HuH-7.5 (cell line): ENCODE data around the gene MAP2K7.
A peak's percentile ranks its signal among the peaks of the same experiment; 100 is the strongest.
"Not testable (repeated sequence)": the region's sequence is repeated elsewhere in the genome, so short reads cannot be mapped to it uniquely, and the experiment has no call there.

ENCODE experiments used
- DNase-seq: peaks from one replicate; pipeline ENCODE4 v3.0.0; 2011; ENCODE audit warnings: low spot score

The MAP2K7 gene

DNA sequence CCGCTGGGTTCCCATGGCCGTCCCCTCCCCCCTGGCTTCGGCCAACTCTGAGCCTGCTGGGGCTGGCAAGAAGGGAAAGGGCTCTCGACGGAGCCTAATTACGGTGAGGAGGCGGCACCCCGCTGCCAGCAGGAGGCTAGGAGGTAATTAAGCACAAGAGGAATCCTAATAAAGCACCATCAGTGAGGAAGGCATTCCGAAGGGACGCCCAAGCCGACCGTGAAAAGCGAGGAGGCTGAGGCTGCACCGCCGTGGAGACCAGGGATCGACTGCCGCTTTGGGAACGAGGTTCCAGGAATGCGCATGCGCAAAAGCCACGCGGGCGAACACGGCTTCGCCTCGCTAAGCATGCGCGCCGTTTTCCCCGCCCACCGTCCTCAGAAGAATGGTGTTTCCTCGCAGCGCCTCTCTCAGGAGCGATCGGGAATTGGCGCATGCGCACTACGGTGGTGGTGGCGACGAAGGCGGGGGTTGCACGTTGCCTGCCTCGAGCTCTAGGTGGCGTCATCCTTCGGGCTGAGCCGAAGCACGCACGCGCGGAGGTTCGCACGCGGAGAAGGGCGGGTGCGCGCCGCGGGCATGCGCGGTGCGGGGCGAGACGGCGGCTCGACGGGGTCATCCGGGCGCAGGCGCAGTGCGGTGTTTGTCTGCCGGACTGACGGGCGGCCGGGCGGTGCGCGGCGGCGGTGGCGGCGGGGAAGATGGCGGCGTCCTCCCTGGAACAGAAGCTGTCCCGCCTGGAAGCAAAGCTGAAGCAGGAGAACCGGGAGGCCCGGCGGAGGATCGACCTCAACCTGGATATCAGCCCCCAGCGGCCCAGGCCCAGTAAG, at the start of gene MAP2K7:
MAP2K7 (plus strand) TSS at position 634 of the 830 bp plus-strand sequence; CDS start at position 702, 68 bp downstream.
- DNase-seq = peak; percentile 98

DNA sequence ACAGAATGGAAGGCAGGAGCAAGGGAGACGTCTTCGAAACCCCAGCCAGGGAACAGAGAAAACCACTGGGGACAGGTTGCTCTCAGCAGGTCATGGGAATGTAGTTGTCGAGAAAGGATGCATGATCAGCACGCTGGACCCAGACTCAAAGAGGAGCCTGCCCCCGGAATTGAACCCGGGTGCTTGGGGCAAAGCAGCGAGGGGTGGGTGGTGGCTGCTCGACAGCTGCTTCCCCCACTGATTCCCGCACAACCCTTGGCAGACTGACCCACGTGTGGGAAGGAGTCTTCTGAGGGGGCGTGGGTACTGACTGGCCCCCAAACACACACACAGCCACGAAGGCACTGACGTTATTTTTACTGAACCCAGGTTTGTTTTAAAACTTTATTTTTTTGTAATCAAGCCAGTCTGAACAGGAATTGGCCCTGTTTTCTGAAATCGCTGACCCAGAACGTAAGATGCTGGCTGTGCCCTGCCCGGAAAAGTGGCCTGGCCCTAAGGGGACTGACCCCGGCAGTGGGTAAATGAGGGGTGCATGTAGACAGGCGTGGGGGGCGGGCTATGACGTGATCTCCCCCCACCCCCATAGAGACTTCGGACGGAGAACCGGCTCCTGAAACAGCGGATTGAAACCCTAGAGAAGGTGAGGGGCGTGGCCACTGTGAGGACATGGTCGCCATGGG, 48.1 kb upstream of the MAP2K7 start:
- DNase-seq = no peak

DNA sequence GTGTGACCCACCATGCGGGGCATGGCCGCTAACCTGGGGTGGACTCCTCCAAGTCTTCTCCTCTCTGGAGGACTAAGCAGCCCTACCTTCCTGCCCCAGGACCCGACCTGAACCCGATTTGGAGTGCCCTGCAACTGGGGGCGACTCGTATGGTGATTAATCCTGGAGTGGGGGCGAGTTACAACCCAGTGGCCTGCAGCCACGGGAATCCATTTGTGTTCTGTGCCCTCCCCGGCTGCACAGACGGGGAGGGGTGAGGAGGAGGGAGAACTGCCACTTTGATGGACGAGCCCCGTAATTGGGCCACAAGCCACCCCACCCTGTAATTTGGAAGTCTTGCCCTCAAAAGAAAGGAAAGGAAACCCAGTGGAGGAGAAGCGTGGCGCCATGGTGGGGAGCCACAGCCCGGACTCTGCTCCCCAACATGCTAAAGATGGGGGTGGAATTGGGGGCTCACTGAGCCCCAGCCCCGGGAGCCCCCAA, 47.5 kb upstream of the MAP2K7 start:
- no peak for DNase-seq

DNA sequence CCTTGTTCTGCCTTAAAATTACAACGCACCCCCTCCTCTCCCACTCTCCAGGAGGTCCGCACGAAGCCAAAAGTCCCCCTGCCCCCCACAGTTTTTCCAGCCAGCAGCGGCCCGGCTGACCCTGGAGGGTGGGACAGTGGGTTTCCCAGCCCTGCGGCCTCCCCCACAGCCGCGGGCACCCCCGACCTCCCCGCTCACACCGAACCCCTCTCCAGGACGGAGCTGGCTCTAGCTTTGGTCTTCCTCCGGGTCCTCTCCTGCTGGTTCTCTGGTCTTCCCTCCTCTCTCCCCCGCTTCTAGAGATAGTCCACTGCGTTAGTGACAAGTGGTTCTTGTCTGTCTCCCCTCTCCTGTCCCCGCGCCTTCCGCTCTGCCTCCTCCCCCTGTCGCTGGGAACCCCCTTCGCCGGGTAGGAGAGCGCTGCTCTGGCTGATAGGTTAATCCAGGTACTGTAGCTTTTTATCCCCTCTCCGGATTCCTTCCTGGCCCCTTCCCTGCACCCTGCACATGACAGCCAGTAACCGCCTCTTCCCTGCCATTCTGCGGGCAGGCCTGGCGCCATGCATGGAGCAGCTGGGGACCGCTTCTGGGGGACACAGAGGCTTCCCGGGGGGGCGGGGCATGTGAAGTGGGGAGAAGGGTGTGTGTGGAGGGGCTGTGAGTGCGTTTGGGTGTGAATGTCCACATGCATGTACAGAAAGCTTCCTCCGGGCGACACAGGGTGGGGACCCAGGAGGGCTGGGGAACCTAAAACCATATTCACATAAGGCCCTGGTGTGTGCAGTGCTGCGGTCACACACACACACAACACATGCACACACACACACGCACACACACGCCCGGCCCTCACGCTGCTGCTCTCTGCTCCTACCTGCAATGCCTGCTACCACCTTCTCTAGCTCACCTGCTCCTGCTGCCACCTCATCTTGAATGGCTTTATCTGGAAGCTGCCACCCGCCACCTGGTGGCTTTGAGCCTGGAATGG, 46.7 kb upstream of the MAP2K7 start:
- no peak for DNase-seq

DNA sequence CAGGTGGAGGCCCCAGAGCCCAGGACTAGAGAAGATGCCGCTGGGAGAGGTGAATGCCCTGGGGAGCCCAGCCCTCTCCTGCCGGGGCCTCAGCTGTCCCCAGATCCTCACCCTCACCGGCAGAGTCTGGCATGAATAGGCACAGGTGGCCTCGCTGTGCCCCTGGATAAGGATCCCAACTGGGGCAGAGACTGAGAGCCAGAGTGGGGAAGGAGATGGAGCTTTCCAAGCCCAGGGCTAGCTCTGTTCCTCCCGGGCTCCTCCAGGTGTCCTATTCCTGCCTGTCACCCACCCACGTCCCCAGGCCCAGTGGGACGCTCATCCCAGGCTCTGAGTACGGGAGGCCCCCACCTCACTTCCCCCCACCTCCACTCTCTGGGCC, 46.0 kb upstream of the MAP2K7 start:
- DNase-seq = no peak

DNA sequence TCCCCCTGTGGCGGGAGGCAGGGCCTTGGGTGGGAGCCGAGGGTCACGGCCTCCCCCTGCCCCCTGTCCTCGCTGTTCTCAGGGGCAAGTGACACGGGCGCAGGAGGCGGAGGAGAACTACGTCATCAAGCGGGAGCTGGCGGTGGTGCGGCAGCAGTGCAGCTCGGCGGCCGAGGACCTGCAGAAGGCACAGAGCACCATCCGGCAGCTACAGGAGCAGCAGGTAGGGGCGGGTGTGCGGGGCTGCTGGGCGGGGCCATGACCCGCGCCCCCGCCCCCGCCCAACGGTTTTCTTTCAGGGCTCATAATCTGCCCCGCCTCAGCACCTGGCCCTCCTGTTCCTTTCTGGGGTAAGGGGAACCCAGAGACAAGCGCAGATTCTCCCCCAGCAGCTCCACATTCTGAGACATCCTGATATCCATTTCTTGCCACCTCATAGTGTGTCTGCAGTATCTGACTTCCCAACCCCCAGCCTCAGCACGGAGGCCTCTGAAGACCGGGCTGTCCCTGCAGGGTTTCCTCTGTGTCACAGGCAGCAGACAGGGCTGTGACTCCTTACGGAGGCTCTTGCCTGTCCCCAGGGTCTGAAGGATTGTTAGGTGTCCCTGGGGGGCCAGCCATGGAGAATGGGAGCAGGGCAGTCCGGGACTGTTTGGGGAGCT, 45.4 kb upstream of the MAP2K7 start:
- DNase-seq = no peak

DNA sequence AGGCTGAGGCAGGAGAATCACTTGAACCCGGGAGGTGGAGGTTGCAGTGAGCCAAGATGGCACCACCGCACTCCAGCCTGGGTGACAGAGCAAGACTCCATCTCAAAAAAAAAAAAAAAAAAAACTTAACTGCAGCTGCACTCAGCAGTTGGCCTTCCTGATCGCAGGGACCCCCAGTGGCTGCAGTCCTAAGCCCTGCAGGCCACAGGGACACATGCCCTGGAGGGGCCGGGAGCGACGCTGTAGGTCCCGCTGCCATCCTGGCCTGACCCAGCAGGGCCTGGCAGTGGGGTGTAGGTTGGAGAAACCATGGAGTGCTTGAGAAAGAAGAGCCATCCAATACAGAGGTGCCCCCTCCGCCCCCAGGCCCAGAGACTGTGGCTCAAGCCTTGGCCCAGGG, 44.6 kb upstream of the MAP2K7 start:
- not testable (repeated sequence) for DNase-seq

DNA sequence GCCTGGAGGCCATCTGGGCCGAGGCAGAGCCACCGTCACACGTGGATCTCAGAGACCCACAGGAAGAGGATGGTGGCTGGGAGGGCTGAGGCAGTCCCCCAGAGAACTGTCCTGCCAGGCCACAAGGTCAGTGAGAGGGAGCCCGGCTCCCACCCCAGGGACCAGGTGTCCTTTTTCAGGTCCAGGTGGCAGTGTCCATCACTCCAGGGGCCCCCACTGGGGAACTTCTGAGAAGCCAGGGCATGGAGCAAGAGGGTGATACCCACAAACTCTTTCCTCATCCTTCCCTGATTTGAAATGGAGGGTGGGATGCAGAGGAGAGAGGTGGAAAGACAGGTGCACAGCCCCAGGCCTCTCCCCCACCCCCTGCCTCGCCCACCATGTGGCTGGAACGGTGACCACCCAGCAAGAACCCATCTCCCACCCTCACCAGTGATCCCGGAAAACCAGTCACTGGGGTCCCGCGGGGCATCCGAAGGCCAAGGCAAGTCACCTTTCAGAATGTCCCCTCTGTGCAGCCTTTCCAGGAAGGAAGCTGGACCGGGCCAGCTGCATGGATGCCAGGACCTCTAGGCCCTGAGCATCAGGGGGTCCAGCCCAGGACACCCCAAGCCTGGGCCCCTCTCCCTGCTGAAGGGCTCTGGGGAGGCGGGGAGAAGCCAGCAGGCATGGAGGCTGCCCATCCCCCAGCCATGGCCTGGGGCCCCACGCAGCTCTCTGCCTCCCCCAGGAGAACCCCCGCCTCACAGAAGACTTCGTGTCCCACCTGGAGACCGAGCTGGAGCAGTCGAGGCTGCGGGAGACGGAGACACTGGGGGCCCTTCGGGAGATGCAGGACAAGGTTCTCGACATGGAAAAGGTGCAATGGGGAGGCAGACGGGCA, 43.6 kb upstream of the MAP2K7 start:
- DNase-seq = no peak

DNA sequence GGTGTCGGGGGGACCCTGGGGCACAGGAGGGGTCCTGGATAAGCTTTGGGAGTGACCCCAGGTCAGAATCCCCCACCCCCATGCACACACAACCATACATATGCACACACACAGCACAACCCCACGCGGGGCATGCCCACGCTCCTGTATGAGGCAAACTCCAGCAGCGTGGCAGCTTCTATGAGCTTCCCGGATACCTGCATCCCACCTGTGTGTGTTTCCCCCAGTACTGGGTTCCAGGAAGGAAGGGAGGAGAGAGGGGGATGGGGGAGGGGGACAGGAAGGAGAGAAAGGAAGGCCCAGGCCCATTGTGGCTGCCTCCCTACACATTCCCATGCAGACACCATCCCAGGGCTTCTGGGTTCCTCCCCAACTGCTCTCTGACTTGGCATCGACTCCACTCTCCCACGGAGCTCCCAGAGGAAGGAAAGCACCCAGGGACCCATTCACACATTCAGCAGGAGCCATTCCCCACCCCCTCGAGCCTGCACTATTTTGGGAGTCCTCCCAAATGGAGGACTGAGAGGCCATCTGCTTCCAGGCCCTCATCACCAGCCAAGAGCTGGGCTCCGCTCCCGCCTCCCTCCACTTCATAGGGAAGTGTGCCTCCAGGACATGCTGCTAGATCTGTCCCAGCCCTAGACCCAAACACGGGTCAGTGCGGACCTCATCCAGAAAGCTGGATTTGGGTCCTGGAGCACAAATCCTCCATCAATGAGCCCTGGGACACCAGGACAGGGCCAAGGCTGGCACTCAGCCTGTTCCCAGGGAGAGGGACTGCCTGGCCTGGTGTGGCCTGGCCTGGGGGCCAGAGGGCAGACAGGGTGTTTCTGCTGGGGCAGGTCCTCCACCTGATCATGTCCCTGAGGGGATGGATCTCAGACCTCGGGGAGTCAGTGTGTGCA, 42.7 kb upstream of the MAP2K7 start:
- DNase-seq = no peak

DNA sequence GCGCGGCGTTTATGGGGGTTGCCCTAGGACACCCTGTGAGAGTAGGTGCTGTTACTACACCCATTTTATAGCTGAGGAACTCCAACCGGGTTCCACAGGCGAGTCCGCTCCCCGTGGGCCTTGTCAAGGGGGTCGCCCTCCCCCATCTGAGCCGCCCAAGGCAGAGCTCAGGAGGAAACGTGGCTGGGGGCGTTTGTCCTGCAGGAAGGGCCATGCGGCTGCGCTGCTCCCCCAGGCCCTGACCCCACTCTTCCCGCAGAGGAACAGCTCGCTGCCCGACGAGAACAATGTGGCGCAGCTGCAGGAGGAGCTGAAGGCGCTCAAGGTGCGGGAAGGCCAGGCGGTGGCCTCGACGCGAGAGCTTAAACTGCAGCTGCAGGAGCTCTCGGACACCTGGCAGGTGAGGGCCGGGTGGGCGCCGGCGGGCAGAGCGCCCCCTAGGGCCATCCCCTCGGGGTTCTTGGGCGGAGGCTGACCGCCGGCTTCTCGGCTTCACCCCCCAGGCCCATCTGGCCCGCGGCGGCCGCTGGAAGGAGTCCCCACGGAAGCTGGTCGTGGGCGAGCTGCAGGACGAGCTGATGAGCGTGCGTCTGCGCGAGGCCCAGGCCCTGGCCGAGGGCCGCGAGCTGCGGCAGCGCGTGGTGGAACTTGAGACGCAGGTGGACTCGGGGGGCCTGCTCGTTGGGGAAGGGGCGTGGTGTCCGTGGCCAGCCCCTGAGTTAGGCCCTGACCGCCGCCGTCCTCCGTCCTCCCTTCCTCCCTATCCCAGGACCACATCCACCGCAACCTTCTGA, 41.9 kb upstream of the MAP2K7 start:
- DNase-seq = no peak

DNA sequence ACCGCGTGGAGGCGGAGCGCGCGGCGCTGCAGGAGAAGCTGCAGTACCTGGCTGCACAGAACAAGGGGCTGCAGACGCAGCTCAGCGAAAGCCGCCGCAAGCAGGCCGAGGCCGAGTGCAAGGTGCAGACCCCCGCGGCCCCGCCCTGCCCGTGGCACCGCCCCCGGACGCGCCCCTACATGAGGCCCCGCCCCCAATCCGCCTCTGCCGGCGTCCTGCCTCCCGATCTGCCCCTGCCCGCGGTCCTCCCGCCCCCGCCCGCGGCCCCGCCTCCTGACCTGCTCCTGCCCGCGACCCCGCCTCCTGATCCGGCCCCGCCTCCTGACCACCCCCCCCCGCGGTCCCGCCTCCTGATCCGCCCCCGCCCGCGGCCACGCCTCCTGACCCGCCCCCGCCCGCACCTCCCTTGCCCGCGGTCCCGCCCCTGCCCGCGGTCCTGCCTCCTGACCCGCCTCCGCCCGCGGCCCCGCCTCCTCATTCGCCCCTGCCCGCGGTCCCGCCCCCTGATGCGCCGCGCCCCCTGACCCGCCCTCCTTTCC, 41.2 kb upstream of the MAP2K7 start:
- no peak for DNase-seq

DNA sequence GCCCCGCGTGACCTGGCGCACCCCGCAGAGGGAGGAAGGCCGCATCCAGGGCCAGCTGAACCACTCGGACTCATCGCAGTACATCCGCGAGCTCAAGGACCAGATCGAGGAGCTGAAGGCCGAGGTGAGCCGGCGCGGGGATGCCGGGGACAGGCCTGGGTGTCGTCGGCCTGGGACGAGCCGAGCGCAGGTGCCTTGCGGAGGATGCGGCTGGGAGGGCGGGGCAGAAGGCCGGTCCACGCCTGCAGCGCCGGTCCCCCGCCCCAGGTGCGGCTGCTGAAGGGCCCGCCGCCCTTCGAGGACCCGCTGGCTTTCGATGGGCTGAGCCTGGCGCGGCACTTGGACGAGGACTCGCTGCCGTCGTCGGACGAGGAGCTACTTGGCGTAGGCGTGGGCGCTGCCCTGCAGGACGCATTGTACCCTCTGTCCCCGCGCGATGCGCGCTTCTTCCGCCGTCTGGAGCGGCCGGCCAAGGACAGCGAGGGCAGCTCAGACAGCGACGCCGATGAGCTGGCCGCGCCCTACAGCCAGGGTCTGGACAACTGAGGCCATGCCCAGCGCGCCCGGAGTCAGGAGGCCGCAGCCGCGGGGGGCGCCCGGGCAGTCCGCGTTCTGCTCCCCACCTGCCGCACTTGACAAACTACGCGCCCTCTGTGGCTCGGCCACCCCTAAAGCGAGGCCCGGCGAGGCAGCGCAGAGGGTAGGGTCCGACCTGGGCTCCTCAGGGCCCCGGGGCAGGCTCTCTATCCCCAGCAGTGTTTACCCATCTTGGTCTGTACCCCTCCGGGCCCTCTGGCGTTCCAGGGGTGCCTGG, 40.3 kb upstream of the MAP2K7 start:
- DNase-seq = no peak

DNA sequence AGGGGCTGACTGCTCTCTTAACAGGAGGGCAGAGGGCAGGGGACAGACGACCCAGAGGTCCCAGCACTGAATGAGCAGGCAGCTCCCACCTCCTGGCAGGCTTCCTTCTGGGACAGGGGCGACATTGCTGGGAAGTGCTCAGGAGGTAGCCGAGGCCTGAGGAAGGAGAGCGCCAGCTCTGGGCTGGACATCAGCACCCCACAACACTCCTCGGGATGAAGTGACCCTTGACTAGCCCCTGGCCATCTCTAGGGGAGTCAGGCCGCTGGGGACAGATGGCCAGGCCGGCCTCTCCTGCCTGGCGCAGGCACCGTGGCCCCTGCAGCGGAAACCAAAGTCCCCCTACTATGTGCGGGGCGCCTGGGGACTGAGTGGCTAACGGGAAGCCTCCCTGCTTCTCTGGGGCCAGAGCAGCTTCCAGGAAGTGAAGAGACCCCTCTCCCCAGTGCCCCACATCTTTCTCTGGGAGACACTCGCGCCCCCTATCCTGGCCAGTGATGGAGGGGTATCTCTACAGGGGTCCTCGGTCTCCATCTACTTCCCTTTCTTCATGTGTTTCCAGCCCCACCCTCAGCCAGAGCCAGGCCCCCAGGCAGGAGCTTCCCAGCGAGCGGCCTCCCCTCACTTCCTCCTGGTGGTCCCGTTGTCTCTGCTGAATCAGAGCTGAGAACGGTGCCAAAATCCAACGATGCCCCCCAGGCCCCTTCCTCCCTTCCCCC, 39.5 kb upstream of the MAP2K7 start:
- DNase-seq = no peak

DNA sequence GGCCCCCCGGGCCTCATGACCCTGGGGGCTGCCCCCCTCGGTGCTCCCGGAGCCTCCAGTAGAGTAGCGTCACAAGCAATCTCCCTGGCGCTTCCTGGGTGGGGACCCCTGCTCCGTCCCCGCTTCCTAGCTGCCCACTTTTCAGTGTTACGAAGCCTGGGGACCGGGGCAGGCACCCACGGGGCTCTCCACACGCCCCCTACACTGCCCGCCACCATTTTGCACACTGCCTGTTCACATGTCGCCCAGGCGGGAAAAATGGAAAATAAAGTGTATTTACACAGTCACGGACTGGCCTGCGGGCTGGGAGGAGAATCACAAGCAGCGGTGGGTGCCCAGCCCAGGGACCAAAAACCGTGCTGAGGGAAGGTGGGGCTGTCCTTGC, 39.0 kb upstream of the MAP2K7 start:
- DNase-seq = no peak

DNA sequence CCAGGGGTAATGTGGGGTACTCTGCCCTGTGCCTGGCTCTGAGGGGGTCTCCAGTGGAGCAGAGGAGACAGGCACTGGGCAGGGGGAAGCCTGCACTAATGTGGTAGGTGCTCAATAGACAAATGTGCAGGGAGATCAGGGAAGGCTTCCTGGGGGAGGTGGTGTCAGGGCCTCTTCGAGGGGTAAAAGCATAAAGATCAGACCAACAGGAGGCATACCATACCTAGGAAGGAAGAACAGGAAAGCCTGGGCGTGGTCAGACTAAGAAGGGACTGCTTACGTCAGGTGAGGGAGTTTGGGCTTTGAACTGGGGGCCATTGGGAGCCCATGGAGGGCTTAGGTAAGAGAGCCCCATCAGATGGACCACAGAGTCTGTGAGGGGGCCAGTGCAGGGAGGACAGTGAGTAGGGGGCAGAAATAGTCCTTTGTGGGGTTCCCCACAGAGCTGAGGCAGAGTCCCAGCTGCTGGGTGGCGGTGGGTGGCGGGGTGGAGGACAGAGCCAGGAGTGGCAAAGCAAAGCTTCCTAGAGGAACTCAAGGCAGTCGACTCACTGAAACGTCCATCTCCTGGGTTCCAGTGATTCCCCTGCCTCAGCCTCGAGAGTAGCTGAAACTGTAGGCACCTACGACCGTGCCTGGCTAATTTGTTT, 38.3 kb upstream of the MAP2K7 start:
- no peak for DNase-seq

DNA sequence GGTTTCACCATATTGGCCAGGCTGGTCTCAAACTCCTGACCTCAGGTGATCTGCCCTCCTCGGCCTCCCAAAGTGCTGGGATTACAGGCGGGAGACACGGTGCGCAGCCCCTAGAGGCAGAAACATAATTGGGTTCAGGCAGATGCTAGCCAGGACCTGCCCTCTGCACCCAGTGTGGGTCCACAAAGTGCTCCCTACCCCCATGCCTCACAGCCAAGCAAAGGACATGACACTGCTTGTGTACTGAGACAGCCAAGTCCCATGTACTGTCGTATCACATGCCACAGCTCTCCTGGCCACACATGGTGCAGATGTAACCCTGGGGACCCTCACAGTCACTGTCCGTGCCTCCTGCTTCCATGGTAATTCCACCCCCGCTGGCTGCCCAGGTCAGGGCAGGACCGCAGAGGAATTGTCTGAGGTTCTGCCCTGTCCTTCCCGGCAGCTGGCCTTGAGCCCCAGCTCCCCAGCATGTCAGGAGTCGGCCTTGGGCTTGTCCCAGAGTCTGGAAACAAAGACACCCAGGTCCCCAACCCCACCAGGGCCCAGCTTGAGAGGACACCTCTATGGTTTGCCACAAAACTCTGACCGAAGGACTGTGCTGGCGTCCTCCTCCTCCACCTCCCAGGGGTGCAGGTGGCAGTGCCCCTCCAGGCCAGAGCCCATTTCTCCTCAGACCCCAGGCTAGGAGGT, 37.1 kb upstream of the MAP2K7 start:
- no peak for DNase-seq
